Endodermal cell (in vitro differentiated cells): ENCODE data around the gene ACAP3. TPM values are rescaled to one million over a fixed set of nuclear protein-coding genes. Genes with fewer than 3 reads are reported as not detected.

Experiments used
- DNase-seq: peaks from one replicate; pipeline ENCODE4 v3.0.0-alpha.2; 2017
- H3K27ac ChIP-seq: 2 replicates; pipeline ENCODE4 v1.5.1; 2013; ENCODE audit warnings: mild to moderate bottlenecking, low read depth, low read length, moderate library complexity
- H3K27me3 ChIP-seq: 2 replicates; pipeline ENCODE4 v1.6.1; 2013; ENCODE audit warnings: mild to moderate bottlenecking, low read length, moderate library complexity; ENCODE audit not compliant: insufficient read depth, control insufficient read depth, poor library complexity, severe bottlenecking
- H3K36me3 ChIP-seq: 2 replicates; pipeline ENCODE4 v1.7.0; 2013; ENCODE audit warnings: mild to moderate bottlenecking, low read length, moderate library complexity; ENCODE audit not compliant: control insufficient read depth, insufficient read depth
- H3K4me1 ChIP-seq: one replicate; pipeline ENCODE4 v1.7.0; 2013; ENCODE audit warnings: low read length; ENCODE audit not compliant: control insufficient read depth, insufficient read depth
- H3K4me3 ChIP-seq: 2 replicates; pipeline ENCODE4 v1.5.1; 2013; ENCODE audit warnings: mild to moderate bottlenecking, low read length, moderate library complexity
- H3K9ac ChIP-seq: 2 replicates; pipeline ENCODE4 v1.6.1; 2013; ENCODE audit warnings: mild to moderate bottlenecking, low read length, moderate library complexity; ENCODE audit not compliant: poor library complexity, severe bottlenecking; ENCODE audit errors: extremely low read depth
- H3K9me3 ChIP-seq: 2 replicates; pipeline ENCODE4 v1.6.1; 2013; ENCODE audit warnings: mild to moderate bottlenecking, low read length, moderate library complexity; ENCODE audit not compliant: control insufficient read depth
- H3K27ac Mint-ChIP-seq: 2 replicates; pipeline ENCODE4 v1.8.0; 2020; ENCODE audit warnings: mixed read lengths
- H3K27me3 Mint-ChIP-seq: 2 replicates; pipeline ENCODE4 v1.8.0; 2021; ENCODE audit warnings: mild to moderate bottlenecking, mixed read lengths; ENCODE audit not compliant: insufficient read depth
- H3K36me3 Mint-ChIP-seq: 2 replicates; pipeline ENCODE4 v1.8.0; 2020; ENCODE audit warnings: low read depth, mixed read lengths
- H3K4me1 Mint-ChIP-seq: 2 replicates; pipeline ENCODE4 v1.8.0; 2020; ENCODE audit warnings: mixed read lengths
- H3K4me3 Mint-ChIP-seq: 2 replicates; pipeline ENCODE4 v1.8.0; 2020; ENCODE audit warnings: mild to moderate bottlenecking, moderate library complexity, mixed read lengths
- H3K9me3 Mint-ChIP-seq: 2 replicates; pipeline ENCODE4 v1.8.0; 2020; ENCODE audit warnings: mild to moderate bottlenecking, mixed read lengths
- CTCF ChIP-seq: fragments of 200-600 bp; sonication (generic); conservative IDR thresholded peaks from 2 replicates; pipeline ENCODE4 v1.5.0; 2021; ENCODE audit warnings: antibody characterized with exemption, mild to moderate bottlenecking
- WGBS, 2 experiments: methylation state at CpG; one replicate each; pipeline versions ENCODE4 v1.1.5 to v1.1.7; 2013; ENCODE audit warnings: missing lambda C conversion rate in 2 of 2, mixed read lengths in 1 of 2; ENCODE audit not compliant: insufficient coverage in 1 of 2, insufficient read length in 1 of 2; 5-methylcytosine and 5-hydroxymethylcytosine counted together
- total RNA-seq, 2 donors: library from RNA; stranded (reverse); fragmentation: NEBNext Ultra II Directional in 1 of 2; extraction: Animal tissue kit (Norgen Biotek cat#: 25700) in 1 of 2; gene quantifications; 2 replicates in 1 of 2; 3 replicates in 1 of 2; pipeline ENCODE4 v1.2.1, GENCODE V29; 2021

ACAP3 gene
- total RNA-seq, 2 donors from 2014 or later = 36.8 to 43.5 TPM

- 92 to 94% methylated on average over 8 to 14 of the region's 14 CpGs for WGBS, 2 experiments
- H3K4me3 Mint-ChIP-seq = no peak overlapping the region
- H3K36me3 ChIP-seq = no peaks in the 10 kb centered on the region
- no peaks in the 10 kb centered on the region for H3K4me1 Mint-ChIP-seq
- H3K27ac ChIP-seq = no peak overlapping the region
- no peak for TF ChIP-seq CTCF
- no peak overlapping the region for H3K9ac ChIP-seq
- H3K9me3 ChIP-seq = no peaks in the 10 kb centered on the region
- no peaks in the 10 kb centered on the region for H3K27me3 Mint-ChIP-seq
- no peaks in the 10 kb centered on the region for H3K27me3 ChIP-seq
- H3K27ac Mint-ChIP-seq = no peak overlapping the region
- H3K9me3 Mint-ChIP-seq = no peaks in the 10 kb centered on the region
- H3K36me3 Mint-ChIP-seq = no peaks in the 10 kb centered on the region
- DNase-seq = no peak
- H3K4me3 ChIP-seq = no peak overlapping the region
- no peaks in the 10 kb centered on the region for H3K4me1 ChIP-seq
These were observed 24.7 kb downstream of the ACAP3 start for GRCh38 chr1:1282998-1283397.

GRCh38 chr1:1281533-1282321 lies 26.0 kb downstream of the ACAP3 start:
- 87 to 89% methylated on average over 14 to 26 of the region's 26 CpGs for WGBS, 2 experiments
- no peaks in the 10 kb centered on the region for H3K27me3 Mint-ChIP-seq
- H3K27me3 ChIP-seq = no peaks in the 10 kb centered on the region
- H3K36me3 Mint-ChIP-seq = no peaks in the 10 kb centered on the region
- no peak overlapping the region for H3K4me3 Mint-ChIP-seq
- H3K4me1 ChIP-seq = no peaks in the 10 kb centered on the region
- no peaks in the 10 kb centered on the region for H3K9me3 ChIP-seq
- no peak overlapping the region for H3K4me3 ChIP-seq
- H3K36me3 ChIP-seq = no peaks in the 10 kb centered on the region
- TF ChIP-seq CTCF = no peak
- no peaks in the 10 kb centered on the region for H3K9me3 Mint-ChIP-seq
- H3K4me1 Mint-ChIP-seq = no peaks in the 10 kb centered on the region
- H3K27ac ChIP-seq = no peak overlapping the region
- no peak for DNase-seq
- H3K27ac Mint-ChIP-seq = no peak overlapping the region
- H3K9ac ChIP-seq = no peak overlapping the region

- Histone ChIP-seq H3K36me3 (no peaks in the 10 kb centered on the region), H3K4me1 (no peaks in the 10 kb centered on the region), H3K27ac (no peak overlapping the region), H3K9me3 (no peaks in the 10 kb centered on the region), H3K27me3 (no peaks in the 10 kb centered on the region), H3K4me3 (no peak overlapping the region), H3K9ac (no peak overlapping the region)
- 88 to 91% methylated on average over 15 to 21 of the region's 21 CpGs for WGBS, 2 experiments
- H3K4me1 Mint-ChIP-seq = no peaks in the 10 kb centered on the region
- no peak for DNase-seq
- no peak overlapping the region for H3K4me3 Mint-ChIP-seq
- H3K36me3 Mint-ChIP-seq = no peaks in the 10 kb centered on the region
- TF ChIP-seq CTCF = no peak
- H3K27ac Mint-ChIP-seq = no peak overlapping the region
- no peaks in the 10 kb centered on the region for H3K9me3 Mint-ChIP-seq
- no peaks in the 10 kb centered on the region for H3K27me3 Mint-ChIP-seq
These were observed 26.8 kb downstream of the ACAP3 start for GRCh38 chr1:1280782-1281481.
